ENCODE measurements around the gene KANK4.

The KANK4 gene

GRCh38 chr1:62198069-62198780, 121.0 kb downstream of the KANK4 start:
- no peak for DNase-seq

GRCh38 chr1:62196086-62196690, 123.0 kb downstream of the KANK4 start:
- DNase-seq = no peak

- DNase-seq = no peak
These were observed 124.3 kb downstream of the KANK4 start, which contains the start of gene L1TD1 for GRCh38 chr1:62194651-62195544. L1TD1 (plus strand) TSS chr1:62194849; CDS start chr1:62206629, 11,780 bp downstream.

- no peak for DNase-seq
These were observed 131.1 kb downstream of the KANK4 start for GRCh38 chr1:62188111-62188510.

GRCh38 chr1:62187548-62187947, 131.7 kb downstream of the KANK4 start:
- no peak for DNase-seq

Data from NCI-H1417 treated with DMSO at 0.1 percent for 48 hours (cell line).